HCT116 (cell line): ENCODE results near the gene BBX. TPM values are rescaled to one million over a fixed set of nuclear protein-coding genes. Genes with fewer than 3 reads are reported as not detected.
A peak's percentile ranks its signal among the peaks of the same experiment; 100 is the strongest.
"Not testable (repeated sequence)": the region's sequence is repeated elsewhere in the genome, so short reads cannot be mapped to it uniquely, and the experiment has no call there.

ENCODE experiments used
- ATAC-seq: fragments of 200-7000 bp; cut with Tn5 transposase; 2 replicates; pipeline ENCODE4 v1.9.1; 2020; ENCODE audit warnings: mild to moderate bottlenecking, moderate library complexity
- BruUV-seq: library from RNA; stranded (reverse); fragments of 400-500 nt; replicated peaks from 2 replicates; lab custom pipeline; 2021; lab: Mats Ljungman, UMichigan
- CTCF ChIA-PET: fragments of 300-600 bp; sonication (Branson Sonifier 250); formaldehyde crosslinking; loops from one replicate; lab custom pipeline; 2021; ENCODE audit warnings: antibody characterized with exemption; lab: Charles Lee
- POLR2A ChIA-PET: fragments of 300-600, 350-600 bp; sonication (Branson Sonifier 250); formaldehyde crosslinking; loops from one replicate; lab custom pipeline; 2021; ENCODE audit warnings: antibody characterized with exemption; lab: Charles Lee
- RAD21 ChIA-PET, 2 experiments: fragments of 300-600 bp; sonication (Branson Sonifier 250); formaldehyde crosslinking; loops; one replicate each; lab custom pipeline; 2023; ENCODE audit warnings: low total read pairs in 2 of 2; ENCODE audit not compliant: uncharacterized antibody in 2 of 2, unreplicated experiment in 2 of 2, low non-redundant PET in 1 of 2; lab: Charles Lee
- DNase-seq: peaks from one replicate; pipeline ENCODE4 v3.0.0-alpha.2; 2010; ENCODE audit warnings: low read depth, low spot score
- H2AFZ ChIP-seq: fragments of 200-600 bp; shearing (Covaris generic), sonication (generic); 2 replicates; pipeline ENCODE4 v1.6.1; 2017; ENCODE audit warnings: low read depth, mixed run types, mixed read lengths, antibody characterized with exemption, low read length; ENCODE audit not compliant: poor library complexity, severe bottlenecking
- H3K27ac ChIP-seq: 2 replicates; pipeline ENCODE4 v1.5.1; 2012; ENCODE audit warnings: low read depth, low read length
- H3K27me3 ChIP-seq: fragments of 200-600 bp; sonication (generic); 2 replicates; pipeline ENCODE4 v1.6.1; 2016; ENCODE audit warnings: mixed run types, low read length, mixed read lengths; ENCODE audit not compliant: insufficient read depth
- H3K36me3 ChIP-seq, 2 experiments: fragments of 200-500 bp in 1 of 2; fragments of 200-600 bp in 1 of 2; sonication (Bioruptor generic) in 1 of 2; sonication (generic) in 1 of 2; 2 replicates each; pipeline versions ENCODE4 v1.5.1 to v1.6.1; 2014 to 2016; ENCODE audit warnings: low read length in 2 of 2, inconsistent platforms in 1 of 2, mixed read lengths in 1 of 2, mixed run types in 1 of 2; ENCODE audit not compliant: insufficient read depth in 2 of 2, control insufficient read depth in 1 of 2
- H3K4me1 ChIP-seq, 2 experiments: fragments of 200-600 bp in 1 of 2; sonication (generic) in 1 of 2; 2 replicates each; pipeline versions ENCODE4 v1.5.1 to v1.6.1; 2012 to 2017; ENCODE audit warnings: low read length in 2 of 2, inconsistent platforms in 1 of 2, mild to moderate bottlenecking in 1 of 2, mixed read lengths in 1 of 2, mixed run types in 1 of 2, moderate library complexity in 1 of 2; ENCODE audit not compliant: insufficient read depth in 2 of 2, control insufficient read depth in 1 of 2
- H3K4me2 ChIP-seq: fragments of 200-600 bp; sonication (generic); 2 replicates; pipeline ENCODE4 v1.6.1; 2017; ENCODE audit warnings: mixed run types, low read length, mixed read lengths
- H3K4me3 ChIP-seq, 2 experiments: fragments of 200-600 bp in 1 of 2; sonication (generic) in 1 of 2; replicated peaks in 1 of 2; 2 replicates each; pipeline ENCODE4 v1.5.1; 2011 to 2016; ENCODE audit warnings: low read length in 2 of 2, control low read depth in 1 of 2, low read depth in 1 of 2, mild to moderate bottlenecking in 1 of 2, mixed read lengths in 1 of 2, mixed run types in 1 of 2
- H3K79me2 ChIP-seq: fragments of 200-600 bp; sonication (generic); 2 replicates; pipeline ENCODE4 v1.6.1; 2017; ENCODE audit warnings: mild to moderate bottlenecking, mixed run types, low read length, moderate library complexity, mixed read lengths; ENCODE audit not compliant: insufficient read depth
- H3K9ac ChIP-seq: fragments of 200-600 bp; sonication (generic); 2 replicates; pipeline ENCODE4 v1.6.1; 2016; ENCODE audit warnings: low read length, mixed read lengths
- H3K9me2 ChIP-seq: fragments of 200-600 bp; sonication (generic), shearing (Covaris generic); 2 replicates; pipeline ENCODE4 v1.6.1; 2017; ENCODE audit warnings: mixed run types, mild to moderate bottlenecking, moderate library complexity; ENCODE audit not compliant: insufficient read depth
- H3K9me3 ChIP-seq, 2 experiments: fragments of 200-500 bp in 1 of 2; fragments of 200-600 bp in 1 of 2; sonication (Bioruptor generic) in 1 of 2; sonication (generic) in 1 of 2; 2 replicates each; pipeline ENCODE4 v1.6.1; 2014 to 2017; ENCODE audit warnings: low read length in 2 of 2, mixed read lengths in 2 of 2, inconsistent platforms in 1 of 2, low read depth in 1 of 2, mild to moderate bottlenecking in 1 of 2, mixed run types in 1 of 2, moderate library complexity in 1 of 2; ENCODE audit not compliant: control insufficient read depth in 1 of 2, insufficient read depth in 1 of 2
- H4K20me1 ChIP-seq: fragments of 200-600 bp; sonication (generic), shearing (Covaris generic); 2 replicates; pipeline ENCODE4 v1.6.1; 2017; ENCODE audit warnings: mixed run types, mild to moderate bottlenecking, moderate library complexity; ENCODE audit not compliant: insufficient read depth
- EGR1 ChIP-seq: IDR thresholded peaks from 2 replicates; pipeline ENCODE4 v1.6.1; 2012; ENCODE audit warnings: low read depth
- POLR2AphosphoS5 ChIP-seq: IDR thresholded peaks from 2 replicates; pipeline ENCODE4 v1.6.1; 2011; ENCODE audit warnings: mild to moderate bottlenecking, low read depth, low read length, moderate library complexity
- RAD21 ChIP-seq: IDR thresholded peaks from 2 replicates; pipeline ENCODE4 v1.6.1; 2012; ENCODE audit warnings: low read depth, mild to moderate bottlenecking
- SIN3A ChIP-seq: IDR thresholded peaks from 2 replicates; pipeline ENCODE4 v1.6.1; 2012; ENCODE audit warnings: low read depth
- SP1 ChIP-seq: IDR thresholded peaks from 2 replicates; pipeline ENCODE4 v1.6.1; 2012; ENCODE audit warnings: low read depth
- TCF7L2 ChIP-seq: IDR thresholded peaks from 2 replicates; pipeline ENCODE4 v1.7.0; 2011; ENCODE audit warnings: borderline replicate concordance, inconsistent platforms; ENCODE audit not compliant: insufficient read depth, insufficient read length; ENCODE audit errors: extremely low read depth
- YY1 ChIP-seq: IDR thresholded peaks from 2 replicates; pipeline ENCODE4 v1.6.1; 2011; ENCODE audit warnings: low read length, low read depth, moderate library complexity, mild to moderate bottlenecking; ENCODE audit not compliant: insufficient replicate concordance; ENCODE audit errors: extremely low read depth
- intact Hi-C: fragments of 100-400 bp; cut with micrococcal nuclease; formaldehyde crosslinking; loops from 2 replicates; pipeline ENCODE4 v1.10.0; 2022
- total RNA-seq: library from RNA; stranded (reverse); gene quantifications from one replicate; pipeline ENCODE4 v1.2.1, GENCODE V29; 2021; ENCODE audit not compliant: unreplicated experiment
- TF ChIP-seq, protein P1 (sequence below): IDR thresholded peaks from 2 replicates; pipeline ENCODE4 v1.6.1; 2012; ENCODE audit warnings: low read depth
- TF ChIP-seq, protein P2 (sequence below), 3 experiments: fragments of 200-600 bp in 1 of 3; sonication (generic) in 1 of 3; IDR thresholded peaks in 2 of 3; conservative IDR thresholded peaks in 1 of 3; 2 replicates each; pipeline ENCODE4 v1.5.1; 2012 to 2017; ENCODE audit warnings: low read depth in 2 of 3, low read length in 2 of 3, antibody characterized with exemption in 1 of 3, borderline replicate concordance in 1 of 3, control low read depth in 1 of 3, mild to moderate bottlenecking in 1 of 3, mixed read lengths in 1 of 3, mixed run types in 1 of 3, moderate library complexity in 1 of 3; ENCODE audit not compliant: insufficient read depth in 1 of 3

The BBX gene
- total RNA-seq, 1 experiment from 2014 or later, result 55.6 TPM

DNA sequence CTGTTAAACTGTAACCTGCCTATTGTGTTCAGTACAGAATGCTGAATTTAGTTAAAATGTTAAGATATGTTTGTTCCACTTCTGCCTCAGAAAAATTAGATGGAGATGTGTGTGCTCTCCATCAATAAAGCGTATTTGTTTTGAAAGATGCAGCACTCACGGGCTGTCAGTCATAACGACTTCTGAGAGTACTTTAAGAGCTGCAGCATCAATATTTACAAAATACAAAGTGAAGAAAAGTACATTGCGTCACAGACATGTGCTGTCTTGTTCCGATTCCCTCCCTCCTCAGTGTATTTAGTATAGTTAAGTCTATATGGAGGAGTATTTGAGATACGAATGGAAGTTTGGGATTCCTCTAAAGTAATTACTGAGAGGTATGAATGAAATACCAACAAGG, 166.6 kb downstream of the BBX start (continued):
- TF ChIP-seq, protein P1, sequence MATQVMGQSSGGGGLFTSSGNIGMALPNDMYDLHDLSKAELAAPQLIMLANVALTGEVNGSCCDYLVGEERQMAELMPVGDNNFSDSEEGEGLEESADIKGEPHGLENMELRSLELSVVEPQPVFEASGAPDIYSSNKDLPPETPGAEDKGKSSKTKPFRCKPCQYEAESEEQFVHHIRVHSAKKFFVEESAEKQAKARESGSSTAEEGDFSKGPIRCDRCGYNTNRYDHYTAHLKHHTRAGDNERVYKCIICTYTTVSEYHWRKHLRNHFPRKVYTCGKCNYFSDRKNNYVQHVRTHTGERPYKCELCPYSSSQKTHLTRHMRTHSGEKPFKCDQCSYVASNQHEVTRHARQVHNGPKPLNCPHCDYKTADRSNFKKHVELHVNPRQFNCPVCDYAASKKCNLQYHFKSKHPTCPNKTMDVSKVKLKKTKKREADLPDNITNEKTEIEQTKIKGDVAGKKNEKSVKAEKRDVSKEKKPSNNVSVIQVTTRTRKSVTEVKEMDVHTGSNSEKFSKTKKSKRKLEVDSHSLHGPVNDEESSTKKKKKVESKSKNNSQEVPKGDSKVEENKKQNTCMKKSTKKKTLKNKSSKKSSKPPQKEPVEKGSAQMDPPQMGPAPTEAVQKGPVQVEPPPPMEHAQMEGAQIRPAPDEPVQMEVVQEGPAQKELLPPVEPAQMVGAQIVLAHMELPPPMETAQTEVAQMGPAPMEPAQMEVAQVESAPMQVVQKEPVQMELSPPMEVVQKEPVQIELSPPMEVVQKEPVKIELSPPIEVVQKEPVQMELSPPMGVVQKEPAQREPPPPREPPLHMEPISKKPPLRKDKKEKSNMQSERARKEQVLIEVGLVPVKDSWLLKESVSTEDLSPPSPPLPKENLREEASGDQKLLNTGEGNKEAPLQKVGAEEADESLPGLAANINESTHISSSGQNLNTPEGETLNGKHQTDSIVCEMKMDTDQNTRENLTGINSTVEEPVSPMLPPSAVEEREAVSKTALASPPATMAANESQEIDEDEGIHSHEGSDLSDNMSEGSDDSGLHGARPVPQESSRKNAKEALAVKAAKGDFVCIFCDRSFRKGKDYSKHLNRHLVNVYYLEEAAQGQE, result no peak
- TF ChIP-seq TCF7L2 (no peak), SP1 (no peak), EGR1 (no peak)

DNA sequence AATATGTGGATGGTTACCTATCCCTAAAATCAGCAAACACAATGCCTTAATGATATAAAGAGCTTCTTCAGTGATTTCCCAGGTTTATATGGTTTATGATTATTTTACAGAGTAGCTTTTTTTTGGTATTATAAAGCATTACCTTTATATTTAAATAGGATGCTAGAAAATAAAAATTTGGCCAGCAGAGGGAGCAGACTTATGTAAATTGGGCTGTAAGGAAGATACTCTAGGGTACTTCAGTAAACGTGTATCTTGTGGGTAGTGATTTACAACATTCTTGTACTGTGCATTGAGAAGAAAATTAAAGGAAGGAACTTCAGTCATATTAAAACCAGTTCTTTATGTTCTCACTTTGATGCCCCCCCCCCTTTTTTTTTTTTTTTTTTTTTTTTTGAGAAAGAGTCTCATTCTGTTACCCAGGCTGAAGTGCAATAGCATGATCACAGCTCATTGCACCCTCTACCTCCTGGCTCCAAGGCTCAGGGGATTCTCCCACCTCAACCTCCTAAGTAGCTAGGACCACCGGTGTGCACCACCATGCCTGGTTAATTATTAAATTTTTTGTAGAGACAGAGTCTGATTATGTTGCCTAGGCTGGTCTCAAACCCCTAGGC, 167.9 kb downstream of the BBX start:
- ChIA-PET POLR2A (no interaction called here), RAD21 (interaction anchor here in 1 of 2 experiments (0.9 kb wide), 1 partner anchor 51 kb away, joined by 4 read pairs; no protein-coding TSS in a partner anchor), CTCF (interaction anchor here (0.6 to 2.7 kb wide), 28 partner anchors 8 to 1850 kb away, joined by 3 to 38 read pairs (median 4); no protein-coding TSS in a partner anchor)
- Histone ChIP-seq H3K27me3 (no peaks in the 10 kb centered on the region), H3K27ac (no peak overlapping the region), H3K79me2 (no peaks in the 10 kb centered on the region), H3K36me3 (no peaks in the 10 kb centered on the region), H3K4me1 (no peaks in the 10 kb centered on the region), H2AFZ (no peak overlapping the region), H3K4me2 (no peak overlapping the region), H3K9ac (no peak overlapping the region), H3K4me3 (no peak overlapping the region), H3K9me2 (no peaks in the 10 kb centered on the region), H3K9me3 (no peaks in the 10 kb centered on the region), H4K20me1 (no peaks in the 10 kb centered on the region)
- DNase-seq (peak; percentile 28), ATAC-seq (peak; percentile 47; the same call in 1 of the 2 replicates)
- BruUV-seq, result no TSS peak
- intact Hi-C loops, result no loop called here
- TF ChIP-seq RAD21 (peak; percentile 24; the same call in 1 of the 2 replicates), SIN3A (no peak), YY1 (no peak), POLR2AphosphoS5 (no peak)
- TF ChIP-seq, protein P2, sequence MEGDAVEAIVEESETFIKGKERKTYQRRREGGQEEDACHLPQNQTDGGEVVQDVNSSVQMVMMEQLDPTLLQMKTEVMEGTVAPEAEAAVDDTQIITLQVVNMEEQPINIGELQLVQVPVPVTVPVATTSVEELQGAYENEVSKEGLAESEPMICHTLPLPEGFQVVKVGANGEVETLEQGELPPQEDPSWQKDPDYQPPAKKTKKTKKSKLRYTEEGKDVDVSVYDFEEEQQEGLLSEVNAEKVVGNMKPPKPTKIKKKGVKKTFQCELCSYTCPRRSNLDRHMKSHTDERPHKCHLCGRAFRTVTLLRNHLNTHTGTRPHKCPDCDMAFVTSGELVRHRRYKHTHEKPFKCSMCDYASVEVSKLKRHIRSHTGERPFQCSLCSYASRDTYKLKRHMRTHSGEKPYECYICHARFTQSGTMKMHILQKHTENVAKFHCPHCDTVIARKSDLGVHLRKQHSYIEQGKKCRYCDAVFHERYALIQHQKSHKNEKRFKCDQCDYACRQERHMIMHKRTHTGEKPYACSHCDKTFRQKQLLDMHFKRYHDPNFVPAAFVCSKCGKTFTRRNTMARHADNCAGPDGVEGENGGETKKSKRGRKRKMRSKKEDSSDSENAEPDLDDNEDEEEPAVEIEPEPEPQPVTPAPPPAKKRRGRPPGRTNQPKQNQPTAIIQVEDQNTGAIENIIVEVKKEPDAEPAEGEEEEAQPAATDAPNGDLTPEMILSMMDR (IDR thresholded peaks at IDR 0.05 in 2 of 3, conservative IDR thresholded peaks at IDR 0.05 in 1 of 3; ENCODE audit: borderline replicate concordance in 1 of 3, insufficient read depth in 1 of 3, low read depth in 2 of 3, low read length in 2 of 3), result peak; percentile 9 to 65 (median 39); a peak in 4 of 6 replicates

DNA sequence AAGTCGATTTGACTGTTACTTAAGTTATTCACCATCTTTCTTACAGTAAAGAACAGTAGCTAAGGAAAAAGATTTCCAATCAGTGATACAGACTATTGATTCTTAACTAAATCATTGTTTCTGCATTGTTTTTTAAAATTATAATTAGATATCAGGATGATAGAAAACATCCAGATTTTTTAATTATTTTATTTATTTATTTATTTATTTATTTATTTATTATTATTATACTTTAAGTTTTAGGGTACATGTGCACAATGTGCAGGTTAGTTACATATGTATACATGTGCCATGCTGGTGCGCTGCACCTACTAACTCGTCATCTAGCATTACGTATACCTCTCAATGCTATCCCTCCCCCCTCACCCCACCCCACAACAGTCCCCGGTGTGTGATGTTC, 169.2 kb downstream of the BBX start:
- intact Hi-C loops, POLR2A ChIA-PET: not testable (repeated sequence)

More for the DNA sequence above, 169.2 kb downstream of the BBX start:
- H3K4me3 ChIP-seq, H3K9me2 ChIP-seq, H3K4me2 ChIP-seq, H4K20me1 ChIP-seq, RAD21 ChIA-PET, BruUV-seq, H3K27ac ChIP-seq, H3K79me2 ChIP-seq, DNase-seq, H3K36me3 ChIP-seq, ATAC-seq, H2AFZ ChIP-seq, H3K9ac ChIP-seq, H3K27me3 ChIP-seq, H3K4me1 ChIP-seq, H3K9me3 ChIP-seq: not testable (repeated sequence)
- CTCF ChIA-PET, result interaction anchor here (0.9 kb wide), 1 partner anchor 16 kb away, joined by 4 read pairs; no protein-coding TSS in a partner anchor
